Right lung (tissue), 10 donors: ENCODE data around the gene ASCL3. TPM values are rescaled to one million over a fixed set of nuclear protein-coding genes. Genes with fewer than 3 reads are reported as not detected.
A peak's percentile ranks its signal among the peaks of the same experiment; 100 is the strongest.
"Not testable (repeated sequence)": the region's sequence is repeated elsewhere in the genome, so short reads cannot be mapped to it uniquely, and the experiment has no call there.

Experiments
- DNase-seq, 2 donors: peaks; one replicate each; pipeline ENCODE4 v3.0.0-alpha.2; 2013
- long read RNA-seq, 8 donors: transcript quantifications; one replicate each; lab custom pipeline, GENCODE V29; 2026
- polyA plus RNA-seq, 5 donors: library from polyadenylated mRNA; unstranded; fragments of 120-200 nt; gene quantifications; one replicate each; pipeline versions ENCODE4 v1.2.1 to v1.2.3, GENCODE V29; 2013; ENCODE audit warnings: inconsistent platforms in 1 of 5, low replicate concordance in 1 of 5; ENCODE audit not compliant: insufficient read length in 5 of 5, insufficient read depth in 1 of 5

The ASCL3 gene
- polyA plus RNA-seq, result under 1 TPM in 4 of 5 donors, not detected in 1; 0.22 to 0.38 (median 0.25) TPM
- long read RNA-seq, donor 1, result 0 reads
- long read RNA-seq, donor 2, result 0 reads
- long read RNA-seq, donor 3, result 0 reads
- long read RNA-seq, donor 4, result 0 reads
- long read RNA-seq, donor 5, result 0 reads
- long read RNA-seq, donor 6, result 0 reads
- long read RNA-seq, donor 7, result 0 reads
- long read RNA-seq, donor 8, result 0 reads

GRCh38 chr11:8942518-8943066 lies at the start of gene ASCL3:
TSS of gene ASCL3 (minus strand) at chr11:8943016. CDS start at chr11:8938161, 4,855 bp downstream.
- DNase-seq, result no peak

GRCh38 chr11:8989453-8989852 lies 46.6 kb upstream of the ASCL3 start:
- no peak for DNase-seq

- no peak for DNase-seq
Measured at GRCh38 chr11:8988329-8989234, 45.8 kb upstream of the ASCL3 start.

- no peak for DNase-seq
Measured at GRCh38 chr11:8987446-8987845, 44.6 kb upstream of the ASCL3 start.

GRCh38 chr11:8986772-8987171 lies 44.0 kb upstream of the ASCL3 start:
- not testable (repeated sequence) for DNase-seq

- no peak for DNase-seq
Measured at GRCh38 chr11:8985462-8985861, 42.6 kb upstream of the ASCL3 start.

- DNase-seq, result no peak
Measured at GRCh38 chr11:8983552-8983951, 40.7 kb upstream of the ASCL3 start.

- DNase-seq, result no peak
Measured at GRCh38 chr11:8980485-8980884, 37.7 kb upstream of the ASCL3 start.

GRCh38 chr11:8979365-8979764 lies 36.5 kb upstream of the ASCL3 start:
- DNase-seq, result not testable (repeated sequence)

GRCh38 chr11:8973121-8973520 lies 30.3 kb upstream of the ASCL3 start:
- no peak for DNase-seq

GRCh38 chr11:8971924-8972316 lies 29.1 kb upstream of the ASCL3 start:
- DNase-seq, result no peak

- no peak for DNase-seq
Measured at GRCh38 chr11:8971196-8971923, 28.5 kb upstream of the ASCL3 start.

GRCh38 chr11:8967184-8967583 lies 24.4 kb upstream of the ASCL3 start:
- DNase-seq, result no peak

- peak; percentile 89 to 92 for DNase-seq
Measured at GRCh38 chr11:8964324-8965320, 21.8 kb upstream of the ASCL3 start, which contains the start of gene TMEM9B. TSS of gene TMEM9B (minus strand) at chr11:8964442. CDS start at chr11:8964313, 129 bp downstream.

GRCh38 chr11:8963569-8964323 lies 20.9 kb upstream of the ASCL3 start:
- no peak for DNase-seq

- no peak for DNase-seq
Measured at GRCh38 chr11:8962841-8963240, 20.0 kb upstream of the ASCL3 start.

- DNase-seq, result no peak
Measured at GRCh38 chr11:8961401-8961800, 18.6 kb upstream of the ASCL3 start.

GRCh38 chr11:8959546-8960166 lies 16.8 kb upstream of the ASCL3 start:
- DNase-seq, result peak; percentile 51 to 58

GRCh38 chr11:8956860-8957259 lies 14.0 kb upstream of the ASCL3 start:
- DNase-seq, result no peak
